GM23248 (cell line): ENCODE results near the gene C1orf116. TPM values are rescaled to one million over a fixed set of nuclear protein-coding genes. Genes with fewer than 3 reads are reported as not detected.

Source experiments
- DNase-seq: peaks from one replicate; pipeline ENCODE4 v3.0.0-alpha.2; 2015
- H2AFZ ChIP-seq: fragments of 200-600 bp; sonication (generic); 2 replicates; pipeline ENCODE4 v1.6.1; 2016; ENCODE audit warnings: antibody characterized with exemption
- H3F3A ChIP-seq: fragments of 200-600 bp; sonication (generic); 2 replicates; pipeline ENCODE4 v1.6.1; 2016; ENCODE audit warnings: mild to moderate bottlenecking, antibody characterized with exemption, mixed run types; ENCODE audit not compliant: insufficient read depth
- H3K27ac ChIP-seq: fragments of 200-600 bp; sonication (generic); 2 replicates; pipeline ENCODE4 v1.5.1; 2016; ENCODE audit warnings: mild to moderate bottlenecking
- H3K27me3 ChIP-seq: fragments of 200-600 bp; sonication (generic); replicated peaks from 2 replicates; pipeline ENCODE4 v1.6.1; 2016; ENCODE audit warnings: mild to moderate bottlenecking; ENCODE audit not compliant: insufficient read depth
- H3K36me3 ChIP-seq: fragments of 200-600 bp; sonication (generic); 2 replicates; pipeline ENCODE4 v1.6.1; 2016; ENCODE audit warnings: low read depth, mild to moderate bottlenecking
- H3K4me1 ChIP-seq: fragments of 200-600 bp; sonication (generic); 2 replicates; pipeline ENCODE4 v1.6.1; 2016; ENCODE audit warnings: mild to moderate bottlenecking; ENCODE audit not compliant: insufficient read depth
- H3K4me2 ChIP-seq: fragments of 200-600 bp; sonication (generic); one replicate; pipeline ENCODE4 v1.6.1; 2016; ENCODE audit warnings: mild to moderate bottlenecking; ENCODE audit not compliant: unreplicated experiment
- H3K4me3 ChIP-seq: fragments of 200-600 bp; sonication (generic); 2 replicates; pipeline ENCODE4 v1.5.1; 2016; ENCODE audit warnings: mild to moderate bottlenecking
- H3K79me2 ChIP-seq: fragments of 200-600 bp; sonication (generic); 2 replicates; pipeline ENCODE4 v1.6.1; 2016; ENCODE audit warnings: mild to moderate bottlenecking; ENCODE audit not compliant: insufficient read depth
- H3K9ac ChIP-seq: fragments of 200-600 bp; sonication (generic); 2 replicates; pipeline ENCODE4 v1.6.1; 2016; ENCODE audit warnings: mild to moderate bottlenecking
- H3K9me2 ChIP-seq: fragments of 200-600 bp; sonication (generic); 2 replicates; pipeline ENCODE4 v1.6.1; 2016; ENCODE audit warnings: mixed run types, mild to moderate bottlenecking, moderate library complexity; ENCODE audit not compliant: insufficient read depth
- H3K9me3 ChIP-seq: fragments of 200-600 bp; sonication (generic); one replicate; pipeline ENCODE4 v1.6.1; 2017; ENCODE audit warnings: low read depth
- H4K20me1 ChIP-seq: fragments of 200-600 bp; sonication (generic); 2 replicates; pipeline ENCODE4 v1.6.0; 2016; ENCODE audit not compliant: insufficient read depth
- EZH2 ChIP-seq: fragments of 200-600 bp; sonication (generic); IDR thresholded peaks from 2 replicates; pipeline ENCODE4 v1.6.1; 2018; ENCODE audit warnings: antibody characterized with exemption, mild to moderate bottlenecking; ENCODE audit not compliant: insufficient read depth, poor library complexity, severe bottlenecking
- EZH2phosphoT487 ChIP-seq: fragments of 200-600 bp; sonication (generic); IDR thresholded peaks from 2 replicates; pipeline ENCODE4 v1.6.1; 2018; ENCODE audit warnings: antibody characterized with exemption, moderate library complexity, mild to moderate bottlenecking, low read depth; ENCODE audit not compliant: insufficient read depth
- WGBS, 2 experiments: methylation state at CpG; one replicate each; pipeline ENCODE4 v1.1.6; 2015 to 2017; ENCODE audit warnings: low lambda C conversion rate in 2 of 2, low coverage in 1 of 2; ENCODE audit errors: missing lambda C conversion rate in 2 of 2; 5-methylcytosine and 5-hydroxymethylcytosine counted together
- in situ Hi-C: fragments of 300-500 bp; cut with MboI; formaldehyde crosslinking; loops from 2 replicates; pipeline ENCODE4 v1.15.0; 2020
- polyA plus RNA-seq: library from polyadenylated mRNA; unstranded; fragments of >200 nt; fragmentation: Nextera tagmentation; extraction: Ambion mirVana; gene quantifications from 2 replicates; pipeline ENCODE4 v1.2.1, GENCODE V29; 2016
- total RNA-seq: library from RNA; depleted of rRNA; stranded (reverse); fragments of >200 nt; shearing (Covaris generic); gene quantifications from 2 replicates; pipeline ENCODE4 v1.2.3, GENCODE V29; 2014

Gene C1orf116
- total and polyA plus RNA-seq, 2 experiments from 2014 or later, result not detected

DNA sequence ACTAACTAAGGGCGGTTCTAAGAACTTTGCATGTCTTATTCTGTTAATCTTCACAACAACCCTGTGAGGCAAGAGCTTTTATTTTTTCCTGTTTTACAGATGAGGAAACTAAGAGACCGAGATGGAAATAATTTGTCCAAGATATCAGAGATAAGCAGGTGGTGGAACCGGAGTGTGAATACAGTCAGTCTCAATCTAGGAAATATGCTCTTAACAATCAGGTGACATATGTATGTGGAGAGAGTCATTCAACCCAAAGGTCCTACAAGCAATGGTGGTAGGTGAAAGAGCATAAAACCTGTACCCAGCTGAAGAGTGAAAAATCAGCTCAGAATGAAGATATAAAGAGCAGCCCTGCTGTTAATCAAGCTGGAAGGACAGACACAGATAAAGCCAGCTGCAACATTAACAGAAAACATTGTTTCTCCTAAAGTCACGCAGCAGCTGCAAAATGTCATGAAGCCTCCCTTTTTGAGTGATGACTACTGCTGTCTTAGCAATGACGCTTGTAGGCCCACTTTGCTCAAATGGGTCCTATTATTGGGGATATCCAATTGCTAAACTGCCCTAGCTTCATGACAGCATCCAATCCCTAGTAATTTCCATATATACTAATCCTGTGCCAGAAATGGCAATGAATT is 31.8 kb downstream of the C1orf116 start:
- Histone ChIP-seq H4K20me1 (no peaks in the 10 kb centered on the region), H3K4me2 (no peak overlapping the region), H3K4me3 (no peak overlapping the region), H3F3A (no peaks in the 10 kb centered on the region), H3K4me1 (peaks cover 4% of the 10 kb centered on the region; the same call in 1 of the 2 replicates), H3K9me3 (no peaks in the 10 kb centered on the region), H3K27ac (no peak overlapping the region), H3K9ac (no peak overlapping the region), H2AFZ (no peak overlapping the region), H3K79me2 (no peaks in the 10 kb centered on the region), H3K27me3 (no peaks in the 10 kb centered on the region), H3K36me3 (no peaks in the 10 kb centered on the region), H3K9me2 (no peaks in the 10 kb centered on the region)
- in situ Hi-C loops, result no loop called here
- no peak for TF ChIP-seq EZH2phosphoT487
- TF ChIP-seq EZH2, result no peak
- no peak for DNase-seq
- WGBS, 2 experiments, result 88 to 90% methylated on average over 5 of the region's 5 CpGs

DNA sequence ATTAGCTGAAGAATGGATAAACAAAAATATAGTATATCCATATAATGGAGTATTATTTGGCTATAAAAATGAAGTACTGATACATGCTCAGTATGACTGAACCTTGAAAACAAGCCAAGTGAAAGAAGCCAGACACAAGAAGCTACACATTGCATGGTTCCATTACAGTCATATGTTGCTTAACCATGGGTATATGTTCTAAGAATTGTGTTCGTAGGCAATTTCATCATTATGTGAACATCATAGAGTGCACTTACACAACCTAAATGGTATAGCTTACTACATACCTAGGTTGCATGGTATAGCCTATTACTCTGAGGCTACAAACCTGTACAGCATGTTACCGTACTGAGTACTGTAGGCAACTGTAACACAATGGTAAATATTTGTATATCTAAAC is 33.7 kb downstream of the C1orf116 start:
- no peak overlapping the region for H3K4me3 ChIP-seq
- no peak overlapping the region for H3K9ac ChIP-seq
- WGBS, 2 experiments, result 82 to 86% methylated on average over 2 of the region's 2 CpGs
- no peaks in the 10 kb centered on the region for H3K9me3 ChIP-seq
- H3K27ac ChIP-seq, result no peak overlapping the region
- H3K9me2 ChIP-seq, result no peaks in the 10 kb centered on the region
- in situ Hi-C loops, result no loop called here
- DNase-seq, result no peak
- TF ChIP-seq EZH2 (no peak), EZH2phosphoT487 (no peak)
- no peaks in the 10 kb centered on the region for H3K4me1 ChIP-seq
- H3K27me3 ChIP-seq, result no peaks in the 10 kb centered on the region
- H2AFZ ChIP-seq, result no peak overlapping the region
- H3K79me2 ChIP-seq, result no peaks in the 10 kb centered on the region
- H3K36me3 ChIP-seq, result no peaks in the 10 kb centered on the region
- no peaks in the 10 kb centered on the region for H4K20me1 ChIP-seq
- H3F3A ChIP-seq, result no peaks in the 10 kb centered on the region
- H3K4me2 ChIP-seq, result no peak overlapping the region

DNA sequence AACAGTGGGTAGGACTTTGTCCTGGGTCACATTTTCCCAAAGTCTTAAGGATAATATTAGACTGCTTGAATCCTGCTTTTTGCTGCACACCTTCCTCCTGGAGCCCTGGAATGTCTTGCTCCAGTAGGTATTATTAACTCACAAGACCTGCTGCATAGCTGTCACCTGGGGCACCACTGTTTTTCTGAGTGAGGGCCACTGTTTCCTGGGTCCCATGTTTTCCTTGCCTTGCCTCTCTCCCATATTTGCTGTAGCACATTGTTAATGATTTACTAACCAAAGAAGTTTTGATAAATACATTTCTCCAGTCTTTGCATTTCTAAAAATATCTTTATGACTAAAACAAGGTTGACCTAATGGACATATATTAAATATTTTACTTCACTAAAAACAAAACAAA is 39.8 kb downstream of the C1orf116 start:
- H2AFZ ChIP-seq, result no peak overlapping the region
- H3K27me3 ChIP-seq, result no peaks in the 10 kb centered on the region
- H3K4me3 ChIP-seq, result no peak overlapping the region
- no peak for TF ChIP-seq EZH2phosphoT487
- TF ChIP-seq EZH2, result no peak
- no peaks in the 10 kb centered on the region for H3K36me3 ChIP-seq
- no peaks in the 10 kb centered on the region for H3K9me2 ChIP-seq
- no peaks in the 10 kb centered on the region for H3K79me2 ChIP-seq
- H3K4me2 ChIP-seq, result no peak overlapping the region
- no peaks in the 10 kb centered on the region for H4K20me1 ChIP-seq
- H3K9me3 ChIP-seq, result no peaks in the 10 kb centered on the region
- H3K9ac ChIP-seq, result no peak overlapping the region
- in situ Hi-C loops, result no loop called here
- no peak for DNase-seq
- no peaks in the 10 kb centered on the region for H3F3A ChIP-seq
- H3K27ac ChIP-seq, result no peak overlapping the region
- no peaks in the 10 kb centered on the region for H3K4me1 ChIP-seq

DNA sequence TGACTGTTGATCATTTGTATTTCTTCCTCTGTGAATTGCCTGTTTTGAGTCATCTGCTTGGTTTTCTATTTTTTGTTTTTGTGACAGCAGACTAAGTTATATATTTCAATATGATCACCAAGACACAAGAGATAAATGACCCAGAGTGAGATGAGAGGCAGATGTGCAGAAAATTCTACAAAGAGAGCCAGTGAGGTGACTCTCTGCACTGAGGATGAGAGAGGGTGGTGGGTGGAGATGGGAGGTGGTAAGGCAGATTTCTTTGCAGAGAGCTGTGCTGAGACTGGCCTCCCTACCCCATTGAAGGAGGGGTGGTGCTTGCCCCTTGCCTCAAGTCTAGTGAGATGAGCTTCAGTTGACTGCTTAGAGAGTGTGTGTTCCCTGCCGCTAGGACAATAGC is 44.7 kb downstream of the C1orf116 start:
- Histone ChIP-seq H4K20me1 (no peaks in the 10 kb centered on the region), H2AFZ (no peak overlapping the region), H3K79me2 (no peaks in the 10 kb centered on the region), H3K4me1 (no peaks in the 10 kb centered on the region), H3K36me3 (no peaks in the 10 kb centered on the region), H3K9me3 (no peaks in the 10 kb centered on the region), H3K4me3 (no peak overlapping the region), H3K27me3 (peaks cover 7% of the 10 kb centered on the region; the same call in 1 of the 2 replicates), H3F3A (no peaks in the 10 kb centered on the region), H3K9ac (no peak overlapping the region), H3K4me2 (no peak overlapping the region), H3K9me2 (no peaks in the 10 kb centered on the region), H3K27ac (no peak overlapping the region)
- TF ChIP-seq EZH2, result no peak
- no peak for TF ChIP-seq EZH2phosphoT487
- in situ Hi-C loops, result no loop called here
- WGBS, 2 experiments, result 75 to 80% methylated on average over 1 of the region's 1 CpG
- no peak for DNase-seq

DNA sequence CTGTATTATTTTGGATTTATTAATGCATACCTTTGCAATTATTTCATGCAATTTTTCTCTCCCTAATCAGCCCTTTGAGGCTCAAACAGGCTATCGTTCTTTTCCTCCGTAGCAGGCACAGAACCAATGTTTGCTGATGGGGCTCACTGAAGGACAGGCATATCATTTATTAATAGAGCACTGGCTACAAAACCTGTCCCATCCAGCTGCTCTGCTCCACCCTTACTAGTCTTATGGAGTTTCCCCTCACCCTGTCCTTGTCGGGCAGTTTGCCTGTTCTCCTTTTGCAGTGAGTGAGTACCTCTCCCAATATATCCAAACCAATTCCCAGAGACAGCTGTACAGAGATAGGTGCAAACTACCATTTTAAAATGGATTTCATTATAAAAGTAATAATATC is 45.7 kb downstream of the C1orf116 start:
- no peaks in the 10 kb centered on the region for H4K20me1 ChIP-seq
- 63 to 69% methylated on average over 3 of the region's 3 CpGs for WGBS, 2 experiments
- H3K4me1 ChIP-seq, result no peaks in the 10 kb centered on the region
- H3K27ac ChIP-seq, result no peak overlapping the region
- no peaks in the 10 kb centered on the region for H3K9me3 ChIP-seq
- H3F3A ChIP-seq, result no peaks in the 10 kb centered on the region
- H3K9me2 ChIP-seq, result no peaks in the 10 kb centered on the region
- H3K4me3 ChIP-seq, result no peak overlapping the region
- no peak overlapping the region for H2AFZ ChIP-seq
- no peak for DNase-seq
- no peak overlapping the region for H3K9ac ChIP-seq
- H3K27me3 ChIP-seq, result peaks cover 7% of the 10 kb centered on the region; the same call in 1 of the 2 replicates
- no peaks in the 10 kb centered on the region for H3K36me3 ChIP-seq
- H3K79me2 ChIP-seq, result no peaks in the 10 kb centered on the region
- in situ Hi-C loops, result no loop called here
- TF ChIP-seq EZH2phosphoT487 (no peak), EZH2 (no peak)
- H3K4me2 ChIP-seq, result no peak overlapping the region
